OCI-LY1 (cell line): ENCODE measurements around the gene MAP2K7.

Experiments used
- EZH2 ChIP-seq: fragments of 200-600 bp; sonication (generic), shearing (Covaris generic); IDR thresholded peaks from 2 replicates; pipeline ENCODE4 v1.8.0; 2017; ENCODE audit warnings: borderline replicate concordance, mixed run types, mild to moderate bottlenecking, antibody characterized with exemption, low read length, moderate library complexity, mixed read lengths
- TF ChIP-seq, protein P1 (sequence below): fragments of 200-600 bp; sonication (generic), shearing (Covaris generic); IDR thresholded peaks from 2 replicates; pipeline ENCODE4 v1.5.1; 2017; ENCODE audit warnings: mild to moderate bottlenecking, antibody characterized with exemption, low read length, moderate library complexity, mixed read lengths

- TF ChIP-seq, protein P1, sequence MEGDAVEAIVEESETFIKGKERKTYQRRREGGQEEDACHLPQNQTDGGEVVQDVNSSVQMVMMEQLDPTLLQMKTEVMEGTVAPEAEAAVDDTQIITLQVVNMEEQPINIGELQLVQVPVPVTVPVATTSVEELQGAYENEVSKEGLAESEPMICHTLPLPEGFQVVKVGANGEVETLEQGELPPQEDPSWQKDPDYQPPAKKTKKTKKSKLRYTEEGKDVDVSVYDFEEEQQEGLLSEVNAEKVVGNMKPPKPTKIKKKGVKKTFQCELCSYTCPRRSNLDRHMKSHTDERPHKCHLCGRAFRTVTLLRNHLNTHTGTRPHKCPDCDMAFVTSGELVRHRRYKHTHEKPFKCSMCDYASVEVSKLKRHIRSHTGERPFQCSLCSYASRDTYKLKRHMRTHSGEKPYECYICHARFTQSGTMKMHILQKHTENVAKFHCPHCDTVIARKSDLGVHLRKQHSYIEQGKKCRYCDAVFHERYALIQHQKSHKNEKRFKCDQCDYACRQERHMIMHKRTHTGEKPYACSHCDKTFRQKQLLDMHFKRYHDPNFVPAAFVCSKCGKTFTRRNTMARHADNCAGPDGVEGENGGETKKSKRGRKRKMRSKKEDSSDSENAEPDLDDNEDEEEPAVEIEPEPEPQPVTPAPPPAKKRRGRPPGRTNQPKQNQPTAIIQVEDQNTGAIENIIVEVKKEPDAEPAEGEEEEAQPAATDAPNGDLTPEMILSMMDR = no peak
- no peak for TF ChIP-seq EZH2
Observed at GRCh38 chr19:7933828-7934725, 30.4 kb downstream of the MAP2K7 start.
